ENCODE data around the gene KLHDC4. TPM values are rescaled to one million over a fixed set of nuclear protein-coding genes. Genes with fewer than 3 reads are reported as not detected.

The KLHDC4 gene
- total and polyA plus RNA-seq, 2 of the 4 experiments (the other 2 are of a cell fraction): 13.6 to 19.0 TPM

DNA sequence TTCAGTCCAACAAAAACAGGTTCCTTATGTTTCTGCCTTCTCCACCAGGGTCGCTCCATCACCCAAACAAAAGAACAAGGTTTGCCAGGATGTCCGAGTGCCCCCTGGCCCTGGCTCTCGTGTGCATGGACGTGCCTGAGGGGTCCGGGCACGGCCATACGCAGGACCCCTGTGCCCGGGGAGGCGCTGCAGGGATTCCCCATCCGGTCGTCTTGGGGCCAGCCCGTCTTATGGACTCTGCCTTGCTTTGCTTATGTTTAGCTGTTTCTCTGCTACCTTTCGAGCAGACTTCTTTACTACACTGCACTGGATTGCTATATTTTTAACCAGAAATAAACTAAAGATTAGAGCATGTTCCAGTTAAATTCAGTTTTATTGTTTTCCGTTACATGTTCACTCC, 68.0 kb downstream of the KLHDC4 start:
- H2AK9ac ChIP-seq (replicated peaks; ENCODE audit: low read depth, low read length, poor library complexity): no peak overlapping the region
- DNase-seq: no peak
- no peaks in the 10 kb centered on the region for H3K27me3 ChIP-seq (ENCODE audit: control insufficient read depth, insufficient read depth, low read length)
- peaks cover 3% of the 10 kb centered on the region for H4K20me1 ChIP-seq (ENCODE audit: insufficient read depth, low read length)
- CTCF ChIA-PET: no interaction called here
- H3K4ac ChIP-seq (ENCODE audit: low read depth, low read length): no peak overlapping the region
- no peak overlapping the region for H3K4me3 ChIP-seq (ENCODE audit: insufficient read depth, low read depth, low read length)
- intact Hi-C loops (cut with micrococcal nuclease): no loop called here
- H3K27ac ChIP-seq (ENCODE audit: insufficient read depth, low read length): no peak overlapping the region
- H2BK5ac ChIP-seq (ENCODE audit: low read depth, low read length, poor library complexity, severe bottlenecking): no peak overlapping the region
- no peak overlapping the region for H2BK15ac ChIP-seq (ENCODE audit: low read depth, low read length)
- BruUV-seq (replicated peaks): no TSS peak
- H2BK120ac ChIP-seq (ENCODE audit: low read depth, low read length): no peak overlapping the region
- no peak overlapping the region for H4K5ac ChIP-seq (ENCODE audit: low read depth, low read length)
- H4K91ac ChIP-seq (ENCODE audit: insufficient read depth, low read depth, low read length): no peak overlapping the region
- H3K9ac ChIP-seq (ENCODE audit: low read depth, low read length): no peak overlapping the region
- H3K23ac ChIP-seq (ENCODE audit: low read depth, low read length): no peak overlapping the region
- no peaks in the 10 kb centered on the region for H3K79me1 ChIP-seq (ENCODE audit: low read depth in 1 of 2, low read length in 2 of 2)
- in situ Hi-C loops (cut with MboI; ENCODE audit: low sequenced_read_pairs): no loop called here
- H3K36me3 ChIP-seq (ENCODE audit: control insufficient read depth, insufficient read depth, low read length): peaks cover 12% of the 10 kb centered on the region; the same call in 1 of the 2 replicates
- POLR2A ChIA-PET (ENCODE audit: unreplicated experiment): no interaction called here
- no peaks in the 10 kb centered on the region for H3K9me1 ChIP-seq (ENCODE audit: insufficient read depth, low read length)
- no peak overlapping the region for H2BK20ac ChIP-seq (ENCODE audit: low read depth, low read length)
- no peaks in the 10 kb centered on the region for H3K4me1 ChIP-seq (ENCODE audit: control insufficient read depth, insufficient read depth, low read length)
- H3K9me3 ChIP-seq (ENCODE audit: control insufficient read depth, insufficient read depth, low read length): no peaks in the 10 kb centered on the region
- H4K8ac ChIP-seq (ENCODE audit: low read depth in 2 of 2, low read length in 2 of 2): no peak overlapping the region
- dilution Hi-C loops (cut with HindIII; ENCODE audit: low sequenced_read_pairs, unreplicated experiment): no loop called here
- 86% methylated on average over 7 of the region's 14 CpGs; no CpG with 5 or more reads in 1 of the 2 experiments for WGBS, 2 experiments (ENCODE audit: extremely low coverage in 2 of 2, insufficient read length in 1 of 2)
- H3K4me2 ChIP-seq (ENCODE audit: low read depth, low read length): no peak overlapping the region
- no peak overlapping the region for H2AK5ac ChIP-seq (ENCODE audit: low read depth, low read length)
- no peak for TF ChIP-seq MXI1 (IDR thresholded peaks at IDR 0.05; ENCODE audit: borderline replicate concordance, low read depth, low read length)
- TF ChIP-seq BHLHE40 (IDR thresholded peaks at IDR 0.05; ENCODE audit: low read depth, low read length): no peak
- no peak for TF ChIP-seq NFE2L2 (IDR thresholded peaks at IDR 0.05; ENCODE audit: low read depth, low read length)
- no peak for TF ChIP-seq SMC3 (IDR thresholded peaks at IDR 0.05; ENCODE audit: low read depth, low read length)
- TF ChIP-seq RFX5 (IDR thresholded peaks at IDR 0.05; ENCODE audit: low read depth, low read length): no peak
- TF ChIP-seq, protein P1, sequence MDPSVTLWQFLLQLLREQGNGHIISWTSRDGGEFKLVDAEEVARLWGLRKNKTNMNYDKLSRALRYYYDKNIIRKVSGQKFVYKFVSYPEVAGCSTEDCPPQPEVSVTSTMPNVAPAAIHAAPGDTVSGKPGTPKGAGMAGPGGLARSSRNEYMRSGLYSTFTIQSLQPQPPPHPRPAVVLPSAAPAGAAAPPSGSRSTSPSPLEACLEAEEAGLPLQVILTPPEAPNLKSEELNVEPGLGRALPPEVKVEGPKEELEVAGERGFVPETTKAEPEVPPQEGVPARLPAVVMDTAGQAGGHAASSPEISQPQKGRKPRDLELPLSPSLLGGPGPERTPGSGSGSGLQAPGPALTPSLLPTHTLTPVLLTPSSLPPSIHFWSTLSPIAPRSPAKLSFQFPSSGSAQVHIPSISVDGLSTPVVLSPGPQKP (IDR thresholded peaks at IDR 0.05; ENCODE audit: borderline replicate concordance, low read depth, low read length): no peak
- TF ChIP-seq FOS (IDR thresholded peaks at IDR 0.05; ENCODE audit: low read depth, low read length): no peak
- no peak for TF ChIP-seq MAZ (IDR thresholded peaks at IDR 0.05; ENCODE audit: borderline replicate concordance, low read depth, low read length)
- TF ChIP-seq RAD21 (IDR thresholded peaks at IDR 0.05; ENCODE audit: low read length): no peak
- TF ChIP-seq, protein P2, sequence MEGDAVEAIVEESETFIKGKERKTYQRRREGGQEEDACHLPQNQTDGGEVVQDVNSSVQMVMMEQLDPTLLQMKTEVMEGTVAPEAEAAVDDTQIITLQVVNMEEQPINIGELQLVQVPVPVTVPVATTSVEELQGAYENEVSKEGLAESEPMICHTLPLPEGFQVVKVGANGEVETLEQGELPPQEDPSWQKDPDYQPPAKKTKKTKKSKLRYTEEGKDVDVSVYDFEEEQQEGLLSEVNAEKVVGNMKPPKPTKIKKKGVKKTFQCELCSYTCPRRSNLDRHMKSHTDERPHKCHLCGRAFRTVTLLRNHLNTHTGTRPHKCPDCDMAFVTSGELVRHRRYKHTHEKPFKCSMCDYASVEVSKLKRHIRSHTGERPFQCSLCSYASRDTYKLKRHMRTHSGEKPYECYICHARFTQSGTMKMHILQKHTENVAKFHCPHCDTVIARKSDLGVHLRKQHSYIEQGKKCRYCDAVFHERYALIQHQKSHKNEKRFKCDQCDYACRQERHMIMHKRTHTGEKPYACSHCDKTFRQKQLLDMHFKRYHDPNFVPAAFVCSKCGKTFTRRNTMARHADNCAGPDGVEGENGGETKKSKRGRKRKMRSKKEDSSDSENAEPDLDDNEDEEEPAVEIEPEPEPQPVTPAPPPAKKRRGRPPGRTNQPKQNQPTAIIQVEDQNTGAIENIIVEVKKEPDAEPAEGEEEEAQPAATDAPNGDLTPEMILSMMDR (conservative IDR thresholded peaks at IDR 0.05; ENCODE audit: low read depth, low read length): no peak
- TF ChIP-seq RCOR1 (IDR thresholded peaks at IDR 0.05; ENCODE audit: insufficient replicate concordance, low read length): no peak
- TF ChIP-seq CHD1 (IDR thresholded peaks at IDR 0.05; ENCODE audit: low read depth, low read length): no peak
- TF ChIP-seq MAFK (IDR thresholded peaks at IDR 0.05; ENCODE audit: low read depth, low read length): no peak
- no peak for TF ChIP-seq POLR2A (IDR thresholded peaks at IDR 0.05; ENCODE audit: low read depth, low read length)
- no peak for TF ChIP-seq CEBPB (IDR thresholded peaks at IDR 0.05; ENCODE audit: low read depth, low read length)
- TF ChIP-seq, protein P3, sequence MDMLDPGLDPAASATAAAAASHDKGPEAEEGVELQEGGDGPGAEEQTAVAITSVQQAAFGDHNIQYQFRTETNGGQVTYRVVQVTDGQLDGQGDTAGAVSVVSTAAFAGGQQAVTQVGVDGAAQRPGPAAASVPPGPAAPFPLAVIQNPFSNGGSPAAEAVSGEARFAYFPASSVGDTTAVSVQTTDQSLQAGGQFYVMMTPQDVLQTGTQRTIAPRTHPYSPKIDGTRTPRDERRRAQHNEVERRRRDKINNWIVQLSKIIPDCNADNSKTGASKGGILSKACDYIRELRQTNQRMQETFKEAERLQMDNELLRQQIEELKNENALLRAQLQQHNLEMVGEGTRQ (IDR thresholded peaks at IDR 0.05; ENCODE audit: low read depth, low read length): no peak
- no peak for ATAC-seq (ENCODE audit: low read depth)
- H2AFZ ChIP-seq (replicated peaks; ENCODE audit: low read length, poor library complexity): no peak overlapping the region
- no peak overlapping the region for H3K56ac ChIP-seq (ENCODE audit: extremely low read depth, insufficient read depth, low read length)
- no peak overlapping the region for H3K18ac ChIP-seq (ENCODE audit: low read depth, low read length)
- H3K14ac ChIP-seq (replicated peaks; ENCODE audit: low read depth, low read length): no peak overlapping the region

Data from IMR-90 (cell line).